Activated T-helper 17 cell treated with anti-CD3 and anti-CD28 coated beads, Interleukin-2, amount 50 U/mL, for 72 hours (primary cell): Measurements from ENCODE around the gene SLC33A1. TPM values are rescaled to one million over a fixed set of nuclear protein-coding genes. Genes with fewer than 3 reads are reported as not detected.
A peak's percentile ranks its signal among the peaks of the same experiment; 100 is the strongest.
"Not testable (repeated sequence)": the region's sequence is repeated elsewhere in the genome, so short reads cannot be mapped to it uniquely, and the experiment has no call there.

Experiments used
- ATAC-seq: fragments of 150-1000 bp; cut with Tn5 transposase; replicated peaks from 2 replicates; pipeline ENCODE4 v1.10.0; 2021; ENCODE audit warnings: mild to moderate bottlenecking, moderate library complexity
- H3K27ac Mint-ChIP-seq: one replicate; pipeline ENCODE4 v1.8.0; 2022; ENCODE audit warnings: mixed read lengths
- H3K27me3 Mint-ChIP-seq: one replicate; pipeline ENCODE4 v1.8.0; 2022; ENCODE audit warnings: mixed read lengths
- H3K36me3 Mint-ChIP-seq: one replicate; pipeline ENCODE4 v1.8.0; 2022; ENCODE audit warnings: low read depth, mild to moderate bottlenecking, mixed read lengths
- H3K4me1 Mint-ChIP-seq: one replicate; pipeline ENCODE4 v1.8.0; 2022; ENCODE audit warnings: mixed read lengths
- H3K4me3 Mint-ChIP-seq: one replicate; pipeline ENCODE4 v1.8.0; 2022; ENCODE audit warnings: mild to moderate bottlenecking, mixed read lengths
- H3K9me3 Mint-ChIP-seq: one replicate; pipeline ENCODE4 v1.8.0; 2022; ENCODE audit warnings: mixed read lengths
- total RNA-seq, 2 donors: library from RNA; stranded (reverse); gene quantifications; one replicate each; pipeline ENCODE4 v1.2.3, GENCODE V29; 2022

The SLC33A1 gene
- total RNA-seq, 2 donors from 2014 or later = 21.5 to 23.2 TPM

GRCh38 chr3:155847993-155848392 lies 6.2 kb downstream of the SLC33A1 start:
- Mint-ChIP-seq H3K4me1 (peaks cover 29% of the 10 kb centered on the region), H3K27ac (no peak overlapping the region), H3K36me3 (peaks cover 71% of the 10 kb centered on the region), H3K9me3 (no peaks in the 10 kb centered on the region), H3K27me3 (no peaks in the 10 kb centered on the region), H3K4me3 (peak overlapping the region; percentile 25)
- ATAC-seq = no peak

- Mint-ChIP-seq H3K4me3 (peak overlapping the region; percentile 40), H3K27me3 (no peaks in the 10 kb centered on the region), H3K36me3 (peaks cover 55% of the 10 kb centered on the region), H3K4me1 (peaks cover 27% of the 10 kb centered on the region), H3K9me3 (no peaks in the 10 kb centered on the region), H3K27ac (peak overlapping the region; percentile 48)
- peak; percentile 40 for ATAC-seq
Measured at GRCh38 chr3:155846119-155846518, 8.1 kb downstream of the SLC33A1 start.

GRCh38 chr3:155843569-155843968 lies 10.7 kb downstream of the SLC33A1 start:
- no peak for ATAC-seq

GRCh38 chr3:155835341-155836071 lies 18.7 kb downstream of the SLC33A1 start:
- no peaks in the 10 kb centered on the region for H3K9me3 Mint-ChIP-seq
- H3K27me3 Mint-ChIP-seq = no peaks in the 10 kb centered on the region
- ATAC-seq = no peak
- no peak overlapping the region for H3K4me3 Mint-ChIP-seq
- peaks cover 57% of the 10 kb centered on the region for H3K36me3 Mint-ChIP-seq
- H3K27ac Mint-ChIP-seq = no peak overlapping the region
- peaks cover 9% of the 10 kb centered on the region for H3K4me1 Mint-ChIP-seq

More at GRCh38 chr3:155843569-155843968, 10.7 kb downstream of the SLC33A1 start:
- Mint-ChIP-seq H3K36me3 (peaks cover 38% of the 10 kb centered on the region), H3K27ac (no peak overlapping the region), H3K4me3 (no peak overlapping the region), H3K4me1 (peaks cover 23% of the 10 kb centered on the region), H3K9me3 (no peaks in the 10 kb centered on the region), H3K27me3 (no peaks in the 10 kb centered on the region)

- not testable (repeated sequence) for H3K27ac Mint-ChIP-seq, H3K4me3 Mint-ChIP-seq, H3K9me3 Mint-ChIP-seq, H3K27me3 Mint-ChIP-seq, ATAC-seq, H3K4me1 Mint-ChIP-seq
- H3K36me3 Mint-ChIP-seq = peaks cover 70% of the 10 kb centered on the region
Measured at GRCh38 chr3:155828490-155829098, 25.6 kb downstream of the SLC33A1 start.

GRCh38 chr3:155815030-155815545 lies 39.1 kb downstream of the SLC33A1 start:
- Mint-ChIP-seq H3K4me3 (no peak overlapping the region), H3K27me3 (peaks cover 4% of the 10 kb centered on the region), H3K27ac (no peak overlapping the region), H3K9me3 (no peaks in the 10 kb centered on the region), H3K4me1 (no peaks in the 10 kb centered on the region), H3K36me3 (no peaks in the 10 kb centered on the region)
- ATAC-seq = no peak

GRCh38 chr3:155813224-155813623 lies 41.0 kb downstream of the SLC33A1 start:
- not testable (repeated sequence) for H3K36me3 Mint-ChIP-seq, H3K4me1 Mint-ChIP-seq, H3K4me3 Mint-ChIP-seq, H3K27me3 Mint-ChIP-seq, H3K9me3 Mint-ChIP-seq, ATAC-seq, H3K27ac Mint-ChIP-seq

- H3K36me3 Mint-ChIP-seq = no peaks in the 10 kb centered on the region
- peaks cover 5% of the 10 kb centered on the region for H3K4me1 Mint-ChIP-seq
- no peak overlapping the region for H3K27ac Mint-ChIP-seq
- no peaks in the 10 kb centered on the region for H3K9me3 Mint-ChIP-seq
- H3K4me3 Mint-ChIP-seq = no peak overlapping the region
- ATAC-seq = no peak
- H3K27me3 Mint-ChIP-seq = peaks cover 8% of the 10 kb centered on the region
Measured at GRCh38 chr3:155809181-155809580, 45.0 kb downstream of the SLC33A1 start.

GRCh38 chr3:155807823-155808222 lies 46.4 kb downstream of the SLC33A1 start:
- H3K4me3 Mint-ChIP-seq = no peak overlapping the region
- no peaks in the 10 kb centered on the region for H3K36me3 Mint-ChIP-seq

GRCh38 chr3:155805802-155806618 lies 48.2 kb downstream of the SLC33A1 start, which contains the start of gene C3orf33:
Gene C3orf33 (minus strand): TSS chr3:155806278. CDS start chr3:155806252, 26 bp downstream.
- H3K4me3 Mint-ChIP-seq = peak within 1 kb of the TSS; percentile 82

More at GRCh38 chr3:155807823-155808222, 46.4 kb downstream of the SLC33A1 start:
- ATAC-seq = no peak
- Mint-ChIP-seq H3K27ac (no peak overlapping the region), H3K4me1 (peaks cover 5% of the 10 kb centered on the region), H3K9me3 (no peaks in the 10 kb centered on the region), H3K27me3 (peaks cover 8% of the 10 kb centered on the region)

GRCh38 chr3:155805204-155805801 lies 48.9 kb downstream of the SLC33A1 start:
- peak overlapping the region; percentile 82 for H3K4me3 Mint-ChIP-seq
- H3K9me3 Mint-ChIP-seq = no peaks in the 10 kb centered on the region
- peak overlapping the region; percentile 56 for H3K27ac Mint-ChIP-seq
- ATAC-seq = peak; percentile 42
- peaks cover 3% of the 10 kb centered on the region for H3K27me3 Mint-ChIP-seq
- peaks cover 12% of the 10 kb centered on the region for H3K36me3 Mint-ChIP-seq
- peaks cover 5% of the 10 kb centered on the region for H3K4me1 Mint-ChIP-seq

More at GRCh38 chr3:155805802-155806618, 48.2 kb downstream of the SLC33A1 start, which contains the start of gene C3orf33:
- Mint-ChIP-seq H3K27ac (peak within 1 kb of the TSS; percentile 56), H3K36me3 (peaks cover 7% of the 10 kb centered on the region), H3K4me1 (peaks cover 5% of the 10 kb centered on the region), H3K9me3 (no peaks in the 10 kb centered on the region), H3K27me3 (peaks cover 8% of the 10 kb centered on the region)
- ATAC-seq = peak; percentile 98

GRCh38 chr3:155804323-155804722 lies 49.9 kb downstream of the SLC33A1 start:
- H3K36me3 Mint-ChIP-seq = peaks cover 22% of the 10 kb centered on the region
- H3K27me3 Mint-ChIP-seq = peaks cover 2% of the 10 kb centered on the region
- ATAC-seq = no peak
- no peak overlapping the region for H3K27ac Mint-ChIP-seq
- H3K4me3 Mint-ChIP-seq = peak overlapping the region; percentile 82
- no peaks in the 10 kb centered on the region for H3K9me3 Mint-ChIP-seq
- peaks cover 5% of the 10 kb centered on the region for H3K4me1 Mint-ChIP-seq

- Mint-ChIP-seq H3K4me3 (no peak overlapping the region), H3K36me3 (peaks cover 54% of the 10 kb centered on the region), H3K27ac (no peak overlapping the region), H3K9me3 (no peaks in the 10 kb centered on the region), H3K4me1 (peaks cover 5% of the 10 kb centered on the region), H3K27me3 (no peaks in the 10 kb centered on the region)
- no peak for ATAC-seq
Measured at GRCh38 chr3:155792532-155792931, 61.7 kb downstream of the SLC33A1 start.

GRCh38 chr3:155791190-155791589 lies 63.0 kb downstream of the SLC33A1 start:
- Mint-ChIP-seq H3K4me1 (peaks cover 5% of the 10 kb centered on the region), H3K4me3 (no peak overlapping the region), H3K27ac (no peak overlapping the region), H3K27me3 (no peaks in the 10 kb centered on the region), H3K9me3 (no peaks in the 10 kb centered on the region), H3K36me3 (peaks cover 43% of the 10 kb centered on the region)
- ATAC-seq = peak; percentile 21
